ENCODE data around the gene MAT2B. TPM values are rescaled to one million over a fixed set of nuclear protein-coding genes. Genes with fewer than 3 reads are reported as not detected.

MAT2B gene
- total and polyA plus RNA-seq, 9 of the 15 experiments (the other 6 are each of a cell fraction or from before 2014, with no cell fraction given), result 32.0 to 57.7 (median 43.6) TPM

DNA sequence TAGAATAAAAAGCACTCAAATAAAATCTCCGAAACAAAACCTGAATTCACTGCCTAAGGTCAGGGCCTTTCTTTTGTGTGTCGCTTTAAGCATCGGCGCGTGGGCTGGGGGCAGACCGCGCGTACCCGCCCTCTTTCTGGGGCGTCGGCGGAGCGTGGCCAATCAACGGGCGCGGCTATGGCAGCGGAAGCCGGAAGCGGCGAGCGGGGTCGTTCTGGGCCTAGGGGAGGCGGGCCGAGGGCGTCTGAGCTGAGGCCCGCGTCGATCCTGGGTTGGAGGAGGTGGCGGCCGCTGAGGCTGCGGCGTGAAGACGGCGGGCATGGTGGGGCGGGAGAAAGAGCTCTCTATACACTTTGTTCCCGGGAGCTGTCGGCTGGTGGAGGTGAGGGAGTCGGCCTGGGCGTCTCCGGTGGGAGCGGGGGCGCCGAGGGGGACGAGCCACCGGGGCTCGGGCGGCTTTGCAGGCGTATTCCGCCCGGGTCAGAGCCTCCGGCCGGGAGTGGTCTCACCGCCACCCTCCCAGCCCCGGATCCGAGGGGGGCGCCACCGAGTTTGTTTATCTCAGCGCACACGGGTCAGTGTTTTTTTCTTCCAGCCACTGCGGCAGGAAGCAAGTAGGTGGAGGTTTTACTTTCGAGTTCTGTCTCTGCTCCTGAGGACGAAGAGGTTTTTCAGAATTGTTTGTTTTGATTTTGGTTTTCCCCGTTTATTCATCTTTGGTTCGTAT lies at the start of gene MAT2B (continued):
- TF ChIP-seq, protein P1, sequence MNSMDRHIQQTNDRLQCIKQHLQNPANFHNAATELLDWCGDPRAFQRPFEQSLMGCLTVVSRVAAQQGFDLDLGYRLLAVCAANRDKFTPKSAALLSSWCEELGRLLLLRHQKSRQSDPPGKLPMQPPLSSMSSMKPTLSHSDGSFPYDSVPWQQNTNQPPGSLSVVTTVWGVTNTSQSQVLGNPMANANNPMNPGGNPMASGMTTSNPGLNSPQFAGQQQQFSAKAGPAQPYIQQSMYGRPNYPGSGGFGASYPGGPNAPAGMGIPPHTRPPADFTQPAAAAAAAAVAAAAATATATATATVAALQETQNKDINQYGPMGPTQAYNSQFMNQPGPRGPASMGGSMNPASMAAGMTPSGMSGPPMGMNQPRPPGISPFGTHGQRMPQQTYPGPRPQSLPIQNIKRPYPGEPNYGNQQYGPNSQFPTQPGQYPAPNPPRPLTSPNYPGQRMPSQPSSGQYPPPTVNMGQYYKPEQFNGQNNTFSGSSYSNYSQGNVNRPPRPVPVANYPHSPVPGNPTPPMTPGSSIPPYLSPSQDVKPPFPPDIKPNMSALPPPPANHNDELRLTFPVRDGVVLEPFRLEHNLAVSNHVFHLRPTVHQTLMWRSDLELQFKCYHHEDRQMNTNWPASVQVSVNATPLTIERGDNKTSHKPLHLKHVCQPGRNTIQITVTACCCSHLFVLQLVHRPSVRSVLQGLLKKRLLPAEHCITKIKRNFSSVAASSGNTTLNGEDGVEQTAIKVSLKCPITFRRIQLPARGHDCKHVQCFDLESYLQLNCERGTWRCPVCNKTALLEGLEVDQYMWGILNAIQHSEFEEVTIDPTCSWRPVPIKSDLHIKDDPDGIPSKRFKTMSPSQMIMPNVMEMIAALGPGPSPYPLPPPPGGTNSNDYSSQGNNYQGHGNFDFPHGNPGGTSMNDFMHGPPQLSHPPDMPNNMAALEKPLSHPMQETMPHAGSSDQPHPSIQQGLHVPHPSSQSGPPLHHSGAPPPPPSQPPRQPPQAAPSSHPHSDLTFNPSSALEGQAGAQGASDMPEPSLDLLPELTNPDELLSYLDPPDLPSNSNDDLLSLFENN (IDR thresholded peaks at IDR 0.05; ENCODE audit: low read depth in 2 of 2, low read length in 2 of 2), result peak in 1 of 2 experiments; percentile 57; a peak in 1 of 4 replicates
- peak; percentile 70 for TF ChIP-seq CREB1 (IDR thresholded peaks at IDR 0.05)
- peak; percentile 58; the same call in 1 of the 2 replicates for TF ChIP-seq CREB1 (CRISPR knock-in tag; IDR thresholded peaks at IDR 0.05)
- no peak; a peak in 1 of 4 replicates for TF ChIP-seq ARNT (IDR thresholded peaks at IDR 0.05)
- TF ChIP-seq, protein P2, sequence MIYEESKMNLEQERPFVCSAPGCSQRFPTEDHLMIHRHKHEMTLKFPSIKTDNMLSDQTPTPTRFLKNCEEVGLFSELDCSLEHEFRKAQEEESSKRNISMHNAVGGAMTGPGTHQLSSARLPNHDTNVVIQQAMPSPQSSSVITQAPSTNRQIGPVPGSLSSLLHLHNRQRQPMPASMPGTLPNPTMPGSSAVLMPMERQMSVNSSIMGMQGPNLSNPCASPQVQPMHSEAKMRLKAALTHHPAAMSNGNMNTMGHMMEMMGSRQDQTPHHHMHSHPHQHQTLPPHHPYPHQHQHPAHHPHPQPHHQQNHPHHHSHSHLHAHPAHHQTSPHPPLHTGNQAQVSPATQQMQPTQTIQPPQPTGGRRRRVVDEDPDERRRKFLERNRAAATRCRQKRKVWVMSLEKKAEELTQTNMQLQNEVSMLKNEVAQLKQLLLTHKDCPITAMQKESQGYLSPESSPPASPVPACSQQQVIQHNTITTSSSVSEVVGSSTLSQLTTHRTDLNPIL (CRISPR knock-in tag; IDR thresholded peaks at IDR 0.05), result no peak
- TF ChIP-seq EWSR1 (IDR thresholded peaks at IDR 0.05; ENCODE audit: borderline replicate concordance, low read depth, partially characterized antibody), result no peak
- TF ChIP-seq LCOR (CRISPR knock-in tag; IDR thresholded peaks at IDR 0.05), result no peak
- no peak for TF ChIP-seq ILK (tag; IDR thresholded peaks at IDR 0.05; ENCODE audit: borderline replicate concordance, low read depth)
- no peak for TF ChIP-seq KLF6 (CRISPR knock-in tag; IDR thresholded peaks at IDR 0.05; ENCODE audit: borderline replicate concordance)
- TF ChIP-seq, protein P3, sequence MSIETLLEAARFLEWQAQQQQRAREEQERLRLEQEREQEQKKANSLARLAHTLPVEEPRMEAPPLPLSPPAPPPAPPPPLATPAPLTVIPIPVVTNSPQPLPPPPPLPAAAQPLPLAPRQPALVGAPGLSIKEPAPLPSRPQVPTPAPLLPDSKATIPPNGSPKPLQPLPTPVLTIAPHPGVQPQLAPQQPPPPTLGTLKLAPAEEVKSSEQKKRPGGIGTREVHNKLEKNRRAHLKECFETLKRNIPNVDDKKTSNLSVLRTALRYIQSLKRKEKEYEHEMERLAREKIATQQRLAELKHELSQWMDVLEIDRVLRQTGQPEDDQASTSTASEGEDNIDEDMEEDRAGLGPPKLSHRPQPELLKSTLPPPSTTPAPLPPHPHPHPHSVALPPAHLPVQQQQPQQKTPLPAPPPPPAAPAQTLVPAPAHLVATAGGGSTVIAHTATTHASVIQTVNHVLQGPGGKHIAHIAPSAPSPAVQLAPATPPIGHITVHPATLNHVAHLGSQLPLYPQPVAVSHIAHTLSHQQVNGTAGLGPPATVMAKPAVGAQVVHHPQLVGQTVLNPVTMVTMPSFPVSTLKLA (conservative IDR thresholded peaks at IDR 0.05), result peak; percentile 96 to 99
- TF ChIP-seq MEF2A (IDR thresholded peaks at IDR 0.05; ENCODE audit: control insufficient read depth, low read depth, low read length), result no peak
- TF ChIP-seq, protein P4, sequence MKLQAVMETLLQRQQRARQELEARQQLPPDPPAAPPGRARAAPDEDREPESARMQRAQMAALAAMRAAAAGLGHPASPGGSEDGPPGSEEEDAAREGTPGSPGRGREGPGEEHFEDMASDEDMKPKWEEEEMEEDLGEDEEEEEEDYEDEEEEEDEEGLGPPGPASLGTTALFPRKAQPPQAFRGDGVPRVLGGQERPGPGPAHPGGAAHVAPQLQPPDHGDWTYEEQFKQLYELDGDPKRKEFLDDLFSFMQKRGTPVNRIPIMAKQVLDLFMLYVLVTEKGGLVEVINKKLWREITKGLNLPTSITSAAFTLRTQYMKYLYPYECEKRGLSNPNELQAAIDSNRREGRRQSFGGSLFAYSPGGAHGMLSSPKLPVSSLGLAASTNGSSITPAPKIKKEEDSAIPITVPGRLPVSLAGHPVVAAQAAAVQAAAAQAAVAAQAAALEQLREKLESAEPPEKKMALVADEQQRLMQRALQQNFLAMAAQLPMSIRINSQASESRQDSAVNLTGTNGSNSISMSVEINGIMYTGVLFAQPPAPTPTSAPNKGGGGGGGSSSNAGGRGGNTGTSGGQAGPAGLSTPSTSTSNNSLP (IDR thresholded peaks at IDR 0.05; ENCODE audit: borderline replicate concordance, low read depth, low read length), result no peak
- TF ChIP-seq U2AF1 (optimal IDR thresholded peaks at IDR 0.05; ENCODE audit: low read depth, low read length), result no peak
- no peak for TF ChIP-seq LARP7 (IDR thresholded peaks at IDR 0.05)
- peak; percentile 40; the same call in 1 of the 2 replicates for TF ChIP-seq GATAD2B (IDR thresholded peaks at IDR 0.05; ENCODE audit: borderline replicate concordance)
- TF ChIP-seq, protein P5, sequence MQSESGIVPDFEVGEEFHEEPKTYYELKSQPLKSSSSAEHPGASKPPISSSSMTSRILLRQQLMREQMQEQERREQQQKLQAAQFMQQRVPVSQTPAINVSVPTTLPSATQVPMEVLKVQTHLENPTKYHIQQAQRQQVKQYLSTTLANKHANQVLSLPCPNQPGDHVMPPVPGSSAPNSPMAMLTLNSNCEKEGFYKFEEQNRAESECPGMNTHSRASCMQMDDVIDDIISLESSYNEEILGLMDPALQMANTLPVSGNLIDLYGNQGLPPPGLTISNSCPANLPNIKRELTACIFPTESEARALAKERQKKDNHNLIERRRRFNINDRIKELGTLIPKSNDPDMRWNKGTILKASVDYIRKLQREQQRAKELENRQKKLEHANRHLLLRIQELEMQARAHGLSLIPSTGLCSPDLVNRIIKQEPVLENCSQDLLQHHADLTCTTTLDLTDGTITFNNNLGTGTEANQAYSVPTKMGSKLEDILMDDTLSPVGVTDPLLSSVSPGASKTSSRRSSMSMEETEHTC (IDR thresholded peaks at IDR 0.05), result no peak
- TF ChIP-seq RNF2 (IDR thresholded peaks at IDR 0.05), result 0 out of 2 replicates have a peak, but pooled peaks have one; percentile 29

All from K562 (cell line).